Omental fat pad (tissue), 4 donors: Measurements from ENCODE around the gene ARHGEF6. TPM values are rescaled to one million over a fixed set of nuclear protein-coding genes. Genes with fewer than 3 reads are reported as not detected.

Source experiments
- ATAC-seq: fragments of 150-250 bp; one replicate; pipeline ENCODE4 v1.9.1; 2016; ENCODE audit warnings: mild to moderate bottlenecking, moderate library complexity; ENCODE audit not compliant: low FRiP score
- DNase-seq: peaks from one replicate; pipeline ENCODE4 v3.0.0-alpha.2; 2019; ENCODE audit warnings: low spot score
- CTCF ChIP-seq, 3 donors: fragments of 450-650 bp; IDR thresholded peaks; one replicate each; pipeline ENCODE4 v1.5.1; 2016 to 2017; ENCODE audit warnings: antibody characterized with exemption in 3 of 3, mild to moderate bottlenecking in 3 of 3, moderate library complexity in 2 of 3
- small RNA-seq: library from RNA; depleted of rRNA; stranded (forward); fragments of <200 nt; gene quantifications from one replicate; pipeline ENCODE3, GENCODE V24; 2016
- total RNA-seq, 4 donors: library from RNA; depleted of rRNA; stranded (reverse); fragments of >200 nt; gene quantifications; one replicate each; pipeline ENCODE4 v1.1.0, GENCODE V29; 2016

The ARHGEF6 gene
- total RNA-seq, 4 donors from 2014 or later = 38.8 to 150 (median 57.5) TPM

GRCh38 chrX:136623396-136623795, 157.3 kb downstream of the ARHGEF6 start:
- DNase-seq (no peak), ATAC-seq (no peak)
- no peak for TF ChIP-seq CTCF (IDR thresholded peaks at IDR 0.05)

GRCh38 chrX:136622568-136622967, 158.2 kb downstream of the ARHGEF6 start:
- TF ChIP-seq CTCF (IDR thresholded peaks at IDR 0.05) = no peak
- no peak for DNase-seq
- ATAC-seq = no peak

GRCh38 chrX:136620780-136621179, 160.0 kb downstream of the ARHGEF6 start:
- TF ChIP-seq CTCF (IDR thresholded peaks at IDR 0.05) = no peak
- ATAC-seq (no peak), DNase-seq (no peak)

GRCh38 chrX:136619899-136620505, 160.7 kb downstream of the ARHGEF6 start:
- TF ChIP-seq CTCF (IDR thresholded peaks at IDR 0.05) = no peak
- DNase-seq = no peak
- no peak for ATAC-seq

- no peak for TF ChIP-seq CTCF (IDR thresholded peaks at IDR 0.05)
- DNase-seq (no peak), ATAC-seq (no peak)
Observed at GRCh38 chrX:136616987-136617685, 163.6 kb downstream of the ARHGEF6 start.

Small RNA genes lying within 50 kb of the gene (small RNA-seq; reads per million reads assigned to genes)
- gene RF00019 = not detected
- gene RNU6-972P = not detected

Other genes starting within 250 kb of the ARHGEF6 start
- not detected for gene VGLL1, start 248.7 kb downstream of the ARHGEF6 start, total RNA-seq
- gene CD40LG, start 132.8 kb downstream of the ARHGEF6 start, total RNA-seq = 1 to 10 TPM in 1 of 4 donors, under 1 TPM in 2, not detected in 1; 0.36 to 1.4 (median 0.50) TPM
- 100 to 1,000 TPM; 168 to 207 (median 184) TPM for gene RBMX, start 99.8 kb upstream of the ARHGEF6 start, total RNA-seq